Trophoblast cell (in vitro differentiated cells and primary cell): ENCODE data around the gene SH3BP5L.
"Not testable (repeated sequence)": the region's sequence is repeated elsewhere in the genome, so short reads cannot be mapped to it uniquely, and the experiment has no call there.

Experiments
- DNase-seq, 2 donors: peaks; one replicate each; pipeline ENCODE4 v3.0.0-alpha.2; 2016
- H2AFZ ChIP-seq: 2 replicates; pipeline ENCODE4 v1.6.1; 2013; ENCODE audit warnings: low read length, moderate library complexity, mild to moderate bottlenecking; ENCODE audit not compliant: insufficient read depth, poor library complexity
- H2AK5ac ChIP-seq: 2 replicates; pipeline ENCODE4 v1.6.1; 2013; ENCODE audit warnings: mild to moderate bottlenecking, low read length
- H2BK120ac ChIP-seq: 2 replicates; pipeline ENCODE4 v1.6.1; 2013; ENCODE audit warnings: low read length, mild to moderate bottlenecking, moderate library complexity; ENCODE audit not compliant: insufficient read depth, poor library complexity
- H2BK12ac ChIP-seq: 2 replicates; pipeline ENCODE4 v1.6.1; 2013; ENCODE audit warnings: mild to moderate bottlenecking, low read length, moderate library complexity
- H2BK5ac ChIP-seq: 2 replicates; pipeline ENCODE4 v1.6.1; 2013; ENCODE audit warnings: low read length, low read depth, moderate library complexity, mild to moderate bottlenecking; ENCODE audit not compliant: poor library complexity
- H3K14ac ChIP-seq: 2 replicates; pipeline ENCODE4 v1.6.1; 2013; ENCODE audit warnings: mild to moderate bottlenecking, low read length
- H3K18ac ChIP-seq: 2 replicates; pipeline ENCODE4 v1.6.1; 2013; ENCODE audit warnings: mild to moderate bottlenecking, low read length
- H3K23ac ChIP-seq: 2 replicates; pipeline ENCODE4 v1.6.1; 2013; ENCODE audit warnings: low read length
- H3K27ac ChIP-seq: 2 replicates; pipeline ENCODE4 v1.5.1; 2013; ENCODE audit warnings: low read depth, mild to moderate bottlenecking, inconsistent platforms, low read length, moderate library complexity
- H3K27me3 ChIP-seq: 2 replicates; pipeline ENCODE4 v1.6.1; 2013; ENCODE audit warnings: inconsistent platforms, mild to moderate bottlenecking, low read length, moderate library complexity; ENCODE audit not compliant: insufficient read depth
- H3K36me3 ChIP-seq, 2 experiments: 1 replicate in 1 of 2; 2 replicates in 1 of 2; pipeline ENCODE4 v1.6.1; 2013; ENCODE audit warnings: low read length in 2 of 2, mild to moderate bottlenecking in 2 of 2, moderate library complexity in 1 of 2; ENCODE audit not compliant: insufficient read depth in 2 of 2, control insufficient read depth in 1 of 2
- H3K4ac ChIP-seq: 2 replicates; pipeline ENCODE4 v1.6.1; 2013; ENCODE audit warnings: low read depth, mild to moderate bottlenecking, low read length, moderate library complexity
- H3K4me1 ChIP-seq, 2 experiments: 1 replicate in 1 of 2; 2 replicates in 1 of 2; pipeline ENCODE4 v1.6.1; 2013; ENCODE audit warnings: low read length in 2 of 2, mild to moderate bottlenecking in 2 of 2, moderate library complexity in 1 of 2; ENCODE audit not compliant: insufficient read depth in 2 of 2, control insufficient read depth in 1 of 2
- H3K4me2 ChIP-seq: 2 replicates; pipeline ENCODE4 v1.6.1; 2013; ENCODE audit warnings: inconsistent platforms, mild to moderate bottlenecking, low read length, moderate library complexity
- H3K4me3 ChIP-seq: 2 replicates; pipeline ENCODE4 v1.5.1; 2013; ENCODE audit warnings: mild to moderate bottlenecking, low read depth, low read length, inconsistent platforms
- H3K79me1 ChIP-seq: one replicate; pipeline ENCODE4 v1.6.1; 2013; ENCODE audit warnings: low read length
- H3K79me2 ChIP-seq: 2 replicates; pipeline ENCODE4 v1.6.1; 2013; ENCODE audit warnings: low read length, mild to moderate bottlenecking; ENCODE audit not compliant: control insufficient read depth, insufficient read depth, poor library complexity
- H3K9ac ChIP-seq: 2 replicates; pipeline ENCODE4 v1.6.1; 2013; ENCODE audit warnings: mild to moderate bottlenecking, low read length
- H3K9me3 ChIP-seq: 2 replicates; pipeline ENCODE4 v1.6.1; 2013; ENCODE audit warnings: low read depth, mild to moderate bottlenecking, control low read depth, inconsistent platforms, low read length; ENCODE audit not compliant: insufficient read depth
- H4K12ac ChIP-seq: 2 replicates; pipeline ENCODE4 v1.6.1; 2013; ENCODE audit warnings: low read depth, mild to moderate bottlenecking, low read length, moderate library complexity
- H4K8ac ChIP-seq: 2 replicates; pipeline ENCODE4 v1.6.1; 2013; ENCODE audit warnings: low read depth, mild to moderate bottlenecking, low read length, moderate library complexity
- H4K91ac ChIP-seq: one replicate; pipeline ENCODE4 v1.6.1; 2013; ENCODE audit warnings: low read depth, mild to moderate bottlenecking, low read length, moderate library complexity
- WGBS: extraction: QIAGEN DNeasy Blood & Tissue Kit; methylation state at CpG from one replicate; pipeline ENCODE4 v1.1.7; 2013; ENCODE audit warnings: missing lambda C conversion rate; ENCODE audit not compliant: insufficient read length, insufficient coverage; ENCODE audit errors: extremely low coverage; 5-methylcytosine and 5-hydroxymethylcytosine counted together

SH3BP5L gene

DNA sequence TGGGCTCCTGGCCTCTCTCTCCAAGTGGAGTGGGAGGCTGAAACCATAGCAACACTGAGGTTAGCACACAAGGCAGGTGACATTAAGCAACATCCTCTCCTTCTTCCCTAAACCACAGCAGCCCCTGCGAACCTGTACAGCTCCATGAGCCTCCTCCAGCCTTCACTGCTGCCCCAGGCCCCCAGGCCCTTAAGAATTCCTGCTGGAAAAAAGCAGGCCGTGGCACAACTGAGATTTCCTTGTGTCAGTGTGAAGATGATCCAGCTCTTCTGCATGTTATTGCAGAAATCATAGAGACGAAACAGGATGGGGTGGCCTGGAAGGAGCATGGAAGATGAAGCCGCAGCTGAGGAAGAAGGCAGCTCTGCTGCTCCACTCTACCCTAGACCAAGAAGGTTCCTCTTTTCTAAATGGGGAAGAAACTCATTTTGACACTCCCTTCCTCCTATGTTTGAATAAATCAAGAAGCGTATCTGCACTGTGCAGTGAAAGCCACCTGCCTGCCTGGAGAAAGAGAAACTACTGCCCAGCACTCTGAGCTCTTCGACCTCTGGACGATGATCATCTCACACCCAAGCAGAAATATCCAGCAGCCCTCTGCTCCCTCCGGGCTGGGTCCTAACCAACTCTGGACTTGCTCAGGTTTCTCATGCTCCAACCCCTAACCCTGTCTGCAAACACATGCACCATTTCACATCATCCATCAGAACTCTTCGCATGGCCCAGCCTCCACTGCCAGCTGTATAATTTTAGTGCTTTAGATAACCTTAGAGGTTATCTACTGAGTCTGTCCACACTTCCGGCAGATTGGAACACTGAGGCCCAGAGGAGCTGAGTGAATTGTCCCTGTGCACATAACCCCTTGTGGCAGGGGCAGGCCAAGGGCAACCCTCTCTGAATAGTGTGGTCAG lies 20.7 kb downstream of the SH3BP5L start:
- Histone ChIP-seq H2AK5ac (no peak overlapping the region), H3K4me3 (no peak overlapping the region), H3K4me1 (no peaks in the 10 kb centered on the region), H3K27ac (no peak overlapping the region), H2AFZ (no peak overlapping the region), H3K4me2 (no peak overlapping the region), H2BK120ac (no peak overlapping the region), H3K36me3 (no peaks in the 10 kb centered on the region), H3K9me3 (peaks cover 21% of the 10 kb centered on the region), H2BK12ac (no peak overlapping the region), H2BK5ac (no peak overlapping the region), H4K91ac (no peak overlapping the region), H3K79me1 (no peaks in the 10 kb centered on the region), H3K14ac (no peak overlapping the region), H3K27me3 (no peaks in the 10 kb centered on the region), H3K18ac (no peak overlapping the region), H4K12ac (no peak overlapping the region), H4K8ac (no peak overlapping the region), H3K9ac (no peak overlapping the region), H3K4ac (no peak overlapping the region), H3K79me2 (no peaks in the 10 kb centered on the region), H3K23ac (no peak overlapping the region)
- WGBS, result no CpG with 5 or more reads among the region's 10 CpGs
- no peak for DNase-seq

DNA sequence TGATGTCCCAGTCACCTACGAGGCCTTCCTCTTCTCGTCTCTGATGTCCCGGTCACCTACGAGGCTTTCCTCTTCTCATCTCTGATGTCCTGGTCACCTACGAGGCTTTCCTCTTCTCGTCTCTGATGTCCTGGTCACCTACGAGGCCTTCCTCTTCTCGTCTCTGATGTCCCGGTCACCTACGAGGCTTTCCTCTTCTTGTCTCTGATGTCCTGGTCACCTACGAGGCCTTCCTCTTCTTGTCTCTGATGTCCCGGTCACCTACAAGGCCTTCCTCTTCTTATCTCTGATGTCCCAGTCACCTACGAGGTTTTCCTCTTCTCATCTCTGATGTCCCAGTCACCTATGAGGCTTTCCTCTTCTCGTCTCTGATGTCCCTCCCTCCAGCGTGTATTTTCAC lies 22.2 kb downstream of the SH3BP5L start:
- H4K91ac ChIP-seq, H3K27me3 ChIP-seq, H3K14ac ChIP-seq, H3K4me2 ChIP-seq, H2AFZ ChIP-seq, H2AK5ac ChIP-seq, H3K4ac ChIP-seq, H3K18ac ChIP-seq, H3K27ac ChIP-seq, DNase-seq, H3K23ac ChIP-seq, H3K79me1 ChIP-seq, H3K4me1 ChIP-seq, H3K36me3 ChIP-seq, H2BK5ac ChIP-seq, H3K4me3 ChIP-seq, H3K79me2 ChIP-seq, H3K9ac ChIP-seq, H4K12ac ChIP-seq, H4K8ac ChIP-seq, H2BK12ac ChIP-seq, H2BK120ac ChIP-seq: not testable (repeated sequence)
- WGBS, result no CpG with 5 or more reads among the region's 15 CpGs
- H3K9me3 ChIP-seq, result peaks cover 21% of the 10 kb centered on the region

- Histone ChIP-seq H2AFZ (no peak overlapping the region), H3K18ac (no peak overlapping the region), H2BK120ac (no peak overlapping the region), H3K4ac (no peak overlapping the region), H2AK5ac (no peak overlapping the region), H3K27ac (no peak overlapping the region), H3K23ac (no peak overlapping the region), H3K4me3 (no peak overlapping the region), H3K4me2 (no peak overlapping the region), H3K79me1 (no peaks in the 10 kb centered on the region), H3K9me3 (peaks cover 21% of the 10 kb centered on the region), H3K4me1 (no peaks in the 10 kb centered on the region), H2BK5ac (no peak overlapping the region), H3K36me3 (no peaks in the 10 kb centered on the region), H4K12ac (no peak overlapping the region), H3K9ac (no peak overlapping the region), H3K79me2 (no peaks in the 10 kb centered on the region), H3K27me3 (no peaks in the 10 kb centered on the region), H4K8ac (no peak overlapping the region), H4K91ac (no peak overlapping the region), H3K14ac (no peak overlapping the region), H2BK12ac (no peak overlapping the region)
- WGBS, result no CpG with 5 or more reads among the region's 6 CpGs
- DNase-seq, result no peak
Observed at GRCh38 chr1:248802454-248802853, 23.3 kb downstream of the SH3BP5L start.

DNA sequence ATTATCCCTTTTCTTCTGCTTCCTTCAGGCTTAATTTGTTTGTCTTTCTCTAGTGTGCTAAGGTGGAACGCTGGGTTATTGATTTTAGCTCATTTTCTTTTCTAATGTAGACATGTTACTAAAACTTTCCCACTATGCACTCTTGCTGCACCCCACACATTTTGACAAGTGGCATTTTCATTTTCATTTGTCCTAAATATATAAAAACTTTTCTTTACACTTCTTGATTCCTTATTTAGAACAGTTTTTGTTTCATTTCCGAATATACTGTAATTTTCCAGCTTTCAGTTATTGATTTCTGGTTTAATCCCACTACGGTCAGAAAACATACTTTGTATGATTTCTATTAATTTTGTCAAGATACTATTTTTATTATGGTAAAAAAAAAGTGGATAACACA lies 25.3 kb downstream of the SH3BP5L start:
- Histone ChIP-seq H3K27me3 (no peaks in the 10 kb centered on the region), H4K91ac (no peak overlapping the region), H3K79me1 (no peaks in the 10 kb centered on the region), H4K12ac (no peak overlapping the region), H3K23ac (no peak overlapping the region), H2BK12ac (no peak overlapping the region), H3K27ac (no peak overlapping the region), H2AK5ac (no peak overlapping the region), H3K9ac (no peak overlapping the region), H2BK5ac (no peak overlapping the region), H3K4ac (no peak overlapping the region), H4K8ac (no peak overlapping the region), H2AFZ (no peak overlapping the region), H2BK120ac (no peak overlapping the region), H3K4me1 (no peaks in the 10 kb centered on the region), H3K36me3 (no peaks in the 10 kb centered on the region), H3K4me3 (no peak overlapping the region), H3K14ac (no peak overlapping the region), H3K4me2 (no peak overlapping the region), H3K79me2 (no peaks in the 10 kb centered on the region), H3K18ac (no peak overlapping the region), H3K9me3 (peaks cover 23% of the 10 kb centered on the region)
- no peak for DNase-seq
- no CpG with 5 or more reads among the region's 3 CpGs for WGBS
